Skin of body (tissue), 2 donors: ENCODE measurements around the gene TINAGL1. TPM values are rescaled to one million over a fixed set of nuclear protein-coding genes. Genes with fewer than 3 reads are reported as not detected.

Experiments used
- DNase-seq: peaks from one replicate; lab custom pipeline; 2025; lab: John Stamatoyannopoulos, UW
- total RNA-seq: library from RNA; depleted of rRNA; stranded (reverse); fragments of >200 nt; gene quantifications from one replicate; pipeline ENCODE4 v1.2.3, GENCODE V29; 2014

TINAGL1 gene
- total RNA-seq, 1 donor from 2014 or later: 28.6 TPM

- no peak for DNase-seq
Measured at GRCh38 chr1:31626223-31627207, 50.2 kb downstream of the TINAGL1 start.

GRCh38 chr1:31627301-31627929, 51.1 kb downstream of the TINAGL1 start:
- no peak for DNase-seq

GRCh38 chr1:31627930-31628559, 51.7 kb downstream of the TINAGL1 start:
- DNase-seq: no peak

GRCh38 chr1:31628931-31629556, 52.7 kb downstream of the TINAGL1 start:
- no peak for DNase-seq

GRCh38 chr1:31632649-31633048, 56.3 kb downstream of the TINAGL1 start:
- DNase-seq: no peak

- no peak for DNase-seq
Measured at GRCh38 chr1:31633117-31633516, 56.8 kb downstream of the TINAGL1 start.

Other genes starting within 250 kb of the TINAGL1 start
- 36.1 TPM for gene FABP3, start 203.4 kb upstream of the TINAGL1 start, total RNA-seq
- 4.4 TPM for gene SERINC2, start 163.3 kb upstream of the TINAGL1 start, total RNA-seq
- gene HCRTR1, start 41.2 kb downstream of the TINAGL1 start, total RNA-seq: not detected
- 49.9 TPM for gene PEF1, start 68.4 kb downstream of the TINAGL1 start, total RNA-seq
- gene COL16A1, start 127.5 kb downstream of the TINAGL1 start, total RNA-seq: 257 TPM
- 9.4 TPM for gene ADGRB2, start 187.8 kb downstream of the TINAGL1 start, total RNA-seq
- 0.39 TPM for gene SPOCD1, start 239.5 kb downstream of the TINAGL1 start, total RNA-seq